ENCODE data around the gene RERE.

The RERE gene

DNA sequence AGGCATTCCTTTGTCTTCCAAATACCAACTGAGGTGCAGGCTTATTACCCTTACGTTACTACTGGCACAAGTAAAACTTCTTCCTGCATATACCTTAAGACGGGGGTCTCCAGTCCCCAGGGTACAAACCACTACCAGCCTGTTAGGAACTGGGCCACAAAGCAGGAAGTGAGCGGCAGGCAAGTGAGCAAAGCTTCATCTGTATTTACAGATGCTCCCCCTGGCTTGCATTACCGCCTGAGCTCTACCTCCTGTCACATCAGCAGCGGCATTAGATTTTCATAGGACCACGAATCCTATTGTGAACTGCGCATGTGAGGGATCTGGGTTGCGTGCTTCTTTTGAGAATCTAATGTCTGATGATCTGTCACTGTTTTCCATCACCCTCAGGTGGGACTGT lies 386.4 kb downstream of the RERE start:
- no peaks in the 10 kb centered on the region for H3K9me3 ChIP-seq (ENCODE audit: control insufficient read depth in 2 of 2, low read length in 2 of 2)
- peaks cover 0 to 6% of the 10 kb centered on the region in 2 donors for H3K36me3 ChIP-seq (ENCODE audit: control insufficient read depth in 2 of 2, insufficient read depth in 2 of 2, low read length in 2 of 2)
- no peaks in the 10 kb centered on the region for H3K27me3 ChIP-seq (ENCODE audit: control insufficient read depth in 2 of 2, insufficient read depth in 2 of 2, low read length in 2 of 2)
- H3K4me1 ChIP-seq (ENCODE audit: control insufficient read depth in 2 of 2, insufficient read depth in 2 of 2, low read length in 2 of 2), result peaks cover 0 to 8% of the 10 kb centered on the region in 2 donors
- H3K9ac ChIP-seq (ENCODE audit: low read depth in 1 of 2, low read length in 2 of 2), result no peak overlapping the region
- no peak overlapping the region for H3K4me3 ChIP-seq (ENCODE audit: low read length in 2 of 2)
- H3K27ac ChIP-seq (ENCODE audit: low read depth in 2 of 2, low read length in 2 of 2), result no peak overlapping the region

DNA sequence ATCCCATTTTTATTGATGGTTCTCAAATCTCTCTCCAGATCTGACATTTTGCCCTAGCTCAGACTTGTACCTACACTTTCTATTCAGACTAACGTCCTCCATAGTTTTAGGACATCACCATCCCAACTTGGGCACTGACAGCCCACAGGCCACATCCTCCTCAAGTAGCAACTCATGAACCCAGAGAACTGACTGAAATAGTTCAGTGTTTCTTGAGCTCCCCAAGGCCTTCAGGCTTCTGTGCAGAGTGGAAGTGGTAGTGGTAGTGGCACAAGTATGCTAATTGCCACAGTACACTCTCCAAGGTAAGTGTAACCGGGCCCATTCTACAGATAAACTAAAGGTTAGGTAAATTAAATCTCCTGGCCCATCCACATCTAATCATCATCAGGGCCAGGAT lies 387.0 kb downstream of the RERE start:
- Histone ChIP-seq H3K27me3 (ENCODE audit: control insufficient read depth in 2 of 2, insufficient read depth in 2 of 2, low read length in 2 of 2) (no peaks in the 10 kb centered on the region), H3K36me3 (ENCODE audit: control insufficient read depth in 2 of 2, insufficient read depth in 2 of 2, low read length in 2 of 2) (peaks cover 0 to 6% of the 10 kb centered on the region in 2 donors), H3K4me3 (ENCODE audit: low read length in 2 of 2) (no peak overlapping the region), H3K9me3 (ENCODE audit: control insufficient read depth in 2 of 2, low read length in 2 of 2) (no peaks in the 10 kb centered on the region), H3K4me1 (ENCODE audit: control insufficient read depth in 2 of 2, insufficient read depth in 2 of 2, low read length in 2 of 2) (peaks cover 2 to 9% of the 10 kb centered on the region in 2 donors), H3K27ac (ENCODE audit: low read depth in 2 of 2, low read length in 2 of 2) (no peak overlapping the region), H3K9ac (ENCODE audit: low read depth in 1 of 2, low read length in 2 of 2) (no peak overlapping the region)

DNA sequence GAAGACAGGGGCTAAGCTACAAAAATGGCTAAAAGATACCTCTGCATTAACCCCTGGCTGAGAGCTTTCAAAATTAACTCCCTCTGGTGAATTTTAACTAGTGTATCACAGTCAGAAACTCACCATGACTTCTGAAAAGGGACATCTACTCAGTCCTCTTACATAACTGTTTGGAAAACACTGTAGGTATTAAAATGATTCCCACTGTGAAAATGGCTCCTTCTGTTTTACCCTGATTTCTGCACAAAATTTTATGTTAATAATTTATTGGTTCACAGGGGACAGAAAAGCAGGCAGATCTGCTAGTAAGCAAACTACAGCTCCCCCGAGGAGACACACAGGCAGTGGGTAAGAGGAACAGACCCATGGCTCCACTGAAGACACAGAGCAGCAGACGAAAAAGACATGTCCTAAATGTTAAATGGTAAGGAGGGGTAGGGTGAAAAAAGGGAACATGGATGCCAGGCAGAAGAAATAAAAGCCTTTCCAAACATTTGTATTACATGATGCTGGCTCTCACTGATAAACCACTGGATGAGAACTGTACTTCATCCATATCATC lies 387.8 kb downstream of the RERE start:
- H3K9ac ChIP-seq (ENCODE audit: low read depth in 1 of 2, low read length in 2 of 2), result no peak overlapping the region
- peaks cover 10 to 18% of the 10 kb centered on the region in 2 donors for H3K4me1 ChIP-seq (ENCODE audit: control insufficient read depth in 2 of 2, insufficient read depth in 2 of 2, low read length in 2 of 2)
- H3K9me3 ChIP-seq (ENCODE audit: control insufficient read depth in 2 of 2, low read length in 2 of 2), result no peaks in the 10 kb centered on the region
- H3K27me3 ChIP-seq (ENCODE audit: control insufficient read depth in 2 of 2, insufficient read depth in 2 of 2, low read length in 2 of 2), result no peaks in the 10 kb centered on the region
- no peak overlapping the region for H3K4me3 ChIP-seq (ENCODE audit: low read length in 2 of 2)
- H3K36me3 ChIP-seq (ENCODE audit: control insufficient read depth in 2 of 2, insufficient read depth in 2 of 2, low read length in 2 of 2), result peaks cover 0 to 6% of the 10 kb centered on the region in 2 donors
- H3K27ac ChIP-seq (ENCODE audit: low read depth in 2 of 2, low read length in 2 of 2), result no peak overlapping the region

DNA sequence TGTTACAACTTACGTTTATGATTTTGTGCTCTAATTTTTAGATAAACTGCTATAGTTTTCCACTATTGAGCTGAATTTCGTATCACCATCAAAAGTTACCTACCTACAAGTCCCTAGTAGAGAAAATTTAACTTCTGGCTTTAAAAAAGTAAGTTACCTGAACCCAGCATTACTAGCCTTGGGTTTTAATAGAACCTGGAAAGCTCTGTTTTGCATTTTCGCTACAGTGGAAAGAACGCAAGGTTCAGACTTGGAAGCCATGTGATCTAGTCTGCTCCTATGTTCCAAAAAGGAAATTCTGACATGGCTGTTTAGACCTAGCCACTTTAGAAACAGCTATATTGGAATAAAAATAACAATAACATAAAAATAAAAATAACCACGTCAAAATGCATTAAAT lies 389.0 kb downstream of the RERE start:
- Histone ChIP-seq H3K36me3 (ENCODE audit: control insufficient read depth in 2 of 2, insufficient read depth in 2 of 2, low read length in 2 of 2) (peaks cover 0 to 6% of the 10 kb centered on the region in 2 donors), H3K27ac (ENCODE audit: low read depth in 2 of 2, low read length in 2 of 2) (no peak overlapping the region), H3K4me1 (ENCODE audit: control insufficient read depth in 2 of 2, insufficient read depth in 2 of 2, low read length in 2 of 2) (peaks cover 16 to 24% of the 10 kb centered on the region in 2 donors), H3K9me3 (ENCODE audit: control insufficient read depth in 2 of 2, low read length in 2 of 2) (no peaks in the 10 kb centered on the region), H3K9ac (ENCODE audit: low read depth in 1 of 2, low read length in 2 of 2) (no peak overlapping the region), H3K27me3 (ENCODE audit: control insufficient read depth in 2 of 2, insufficient read depth in 2 of 2, low read length in 2 of 2) (no peaks in the 10 kb centered on the region), H3K4me3 (ENCODE audit: low read length in 2 of 2) (no peak overlapping the region)

DNA sequence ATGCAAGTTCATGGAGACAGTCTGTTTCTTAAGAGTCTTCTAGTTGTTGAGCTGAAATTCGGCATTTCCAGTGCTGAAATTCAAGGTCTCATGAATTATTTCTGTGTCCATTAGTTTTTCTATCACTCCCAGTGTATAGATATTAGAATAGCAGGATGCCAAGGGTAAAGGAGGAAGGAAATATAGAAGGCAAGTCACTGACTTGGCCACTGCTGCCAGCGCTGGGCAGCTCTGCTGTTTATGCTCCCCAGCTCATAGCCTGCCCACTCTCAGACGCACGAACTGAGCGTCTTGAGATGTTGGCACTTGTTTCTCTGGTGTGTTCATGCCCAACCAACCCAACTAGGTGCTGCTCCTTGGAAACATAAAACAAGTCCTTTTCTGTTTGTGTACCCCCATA lies 389.5 kb downstream of the RERE start:
- H3K27ac ChIP-seq (ENCODE audit: low read depth in 2 of 2, low read length in 2 of 2), result peak overlapping the region; percentile 3 to 50
- peaks cover 0 to 6% of the 10 kb centered on the region in 2 donors for H3K36me3 ChIP-seq (ENCODE audit: control insufficient read depth in 2 of 2, insufficient read depth in 2 of 2, low read length in 2 of 2)
- peaks cover 16 to 24% of the 10 kb centered on the region in 2 donors for H3K4me1 ChIP-seq (ENCODE audit: control insufficient read depth in 2 of 2, insufficient read depth in 2 of 2, low read length in 2 of 2)
- H3K4me3 ChIP-seq (ENCODE audit: low read length in 2 of 2), result no peak overlapping the region
- no peaks in the 10 kb centered on the region for H3K9me3 ChIP-seq (ENCODE audit: control insufficient read depth in 2 of 2, low read length in 2 of 2)
- no peaks in the 10 kb centered on the region for H3K27me3 ChIP-seq (ENCODE audit: control insufficient read depth in 2 of 2, insufficient read depth in 2 of 2, low read length in 2 of 2)
- no peak overlapping the region for H3K9ac ChIP-seq (ENCODE audit: low read depth in 1 of 2, low read length in 2 of 2)

DNA sequence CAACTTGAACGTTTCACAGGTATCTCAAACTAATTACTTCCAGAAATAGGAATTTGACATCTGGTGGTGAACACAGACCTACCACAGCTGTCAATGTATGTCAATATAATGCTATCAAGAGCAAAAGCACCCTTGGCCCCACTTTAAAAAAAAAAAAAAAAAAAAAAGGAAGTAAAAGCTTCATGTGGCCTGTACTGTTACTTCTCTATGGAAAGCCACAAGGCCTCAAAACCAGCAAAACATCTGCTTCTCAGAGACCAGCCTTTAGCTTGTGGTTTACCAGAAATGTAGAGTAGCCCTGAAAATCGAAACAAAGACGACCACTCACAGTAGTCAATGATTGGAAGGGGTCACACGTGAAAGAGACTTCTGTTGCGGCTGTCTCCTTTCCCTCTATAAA lies 389.9 kb downstream of the RERE start:
- H3K27ac ChIP-seq (ENCODE audit: low read depth in 2 of 2, low read length in 2 of 2), result peak overlapping the region; percentile 3 to 50
- H3K27me3 ChIP-seq (ENCODE audit: control insufficient read depth in 2 of 2, insufficient read depth in 2 of 2, low read length in 2 of 2), result no peaks in the 10 kb centered on the region
- H3K9ac ChIP-seq (ENCODE audit: low read depth in 1 of 2, low read length in 2 of 2), result no peak overlapping the region
- no peaks in the 10 kb centered on the region for H3K9me3 ChIP-seq (ENCODE audit: control insufficient read depth in 2 of 2, low read length in 2 of 2)
- no peak overlapping the region for H3K4me3 ChIP-seq (ENCODE audit: low read length in 2 of 2)
- peaks cover 16 to 24% of the 10 kb centered on the region in 2 donors for H3K4me1 ChIP-seq (ENCODE audit: control insufficient read depth in 2 of 2, insufficient read depth in 2 of 2, low read length in 2 of 2)
- peaks cover 0 to 6% of the 10 kb centered on the region in 2 donors for H3K36me3 ChIP-seq (ENCODE audit: control insufficient read depth in 2 of 2, insufficient read depth in 2 of 2, low read length in 2 of 2)

DNA sequence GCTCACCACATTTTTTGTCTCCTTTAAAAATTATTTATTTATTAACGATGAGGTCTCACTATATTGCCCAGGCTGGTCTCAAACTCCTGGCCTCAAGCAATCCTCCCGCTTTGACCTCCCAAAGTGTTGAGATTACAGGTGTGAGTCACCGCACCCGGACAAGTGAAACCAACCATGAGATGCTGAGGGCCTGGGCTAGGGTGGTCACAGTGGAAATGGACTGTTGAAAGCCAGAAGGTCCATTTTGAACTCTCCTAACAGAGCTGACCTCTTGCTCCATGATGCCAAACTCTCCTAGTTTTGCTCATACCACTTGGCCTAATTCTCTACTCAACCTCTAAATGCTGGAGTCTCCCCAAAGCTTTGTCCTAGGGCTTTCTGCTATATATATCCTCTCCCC lies 390.4 kb downstream of the RERE start:
- peaks cover 16 to 24% of the 10 kb centered on the region in 2 donors for H3K4me1 ChIP-seq (ENCODE audit: control insufficient read depth in 2 of 2, insufficient read depth in 2 of 2, low read length in 2 of 2)
- H3K36me3 ChIP-seq (ENCODE audit: control insufficient read depth in 2 of 2, insufficient read depth in 2 of 2, low read length in 2 of 2), result peaks cover 0 to 6% of the 10 kb centered on the region in 2 donors
- H3K4me3 ChIP-seq (ENCODE audit: low read length in 2 of 2), result no peak overlapping the region
- no peak overlapping the region for H3K27ac ChIP-seq (ENCODE audit: low read depth in 2 of 2, low read length in 2 of 2)
- no peaks in the 10 kb centered on the region for H3K27me3 ChIP-seq (ENCODE audit: control insufficient read depth in 2 of 2, insufficient read depth in 2 of 2, low read length in 2 of 2)
- no peak overlapping the region for H3K9ac ChIP-seq (ENCODE audit: low read depth in 1 of 2, low read length in 2 of 2)
- no peaks in the 10 kb centered on the region for H3K9me3 ChIP-seq (ENCODE audit: control insufficient read depth in 2 of 2, low read length in 2 of 2)

DNA sequence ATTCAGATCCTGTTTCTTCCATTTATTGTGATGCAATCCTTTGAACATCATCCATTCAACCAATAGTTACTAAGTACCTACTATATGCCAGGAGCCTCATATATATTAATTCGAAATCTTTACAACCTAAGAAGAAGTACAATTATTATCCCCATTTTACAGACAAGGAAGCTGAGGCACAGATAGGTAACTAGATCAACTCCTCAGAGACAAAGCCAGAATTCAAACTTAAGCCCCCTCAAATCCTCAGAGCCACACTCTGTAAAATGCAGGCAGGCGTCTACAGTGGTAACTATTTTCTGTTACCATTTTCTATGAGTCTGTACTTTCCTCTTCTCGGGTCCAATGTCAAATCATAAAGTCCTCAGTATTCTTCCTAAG lies 391.7 kb downstream of the RERE start:
- Histone ChIP-seq H3K36me3 (ENCODE audit: control insufficient read depth in 2 of 2, insufficient read depth in 2 of 2, low read length in 2 of 2) (peaks cover 0 to 3% of the 10 kb centered on the region in 2 donors), H3K9ac (ENCODE audit: low read depth in 1 of 2, low read length in 2 of 2) (no peak overlapping the region), H3K27me3 (ENCODE audit: control insufficient read depth in 2 of 2, insufficient read depth in 2 of 2, low read length in 2 of 2) (no peaks in the 10 kb centered on the region), H3K9me3 (ENCODE audit: control insufficient read depth in 2 of 2, low read length in 2 of 2) (no peaks in the 10 kb centered on the region), H3K27ac (ENCODE audit: low read depth in 2 of 2, low read length in 2 of 2) (peak overlapping the region in 1 of 2 donors; percentile 97), H3K4me3 (ENCODE audit: low read length in 2 of 2) (no peak overlapping the region), H3K4me1 (ENCODE audit: control insufficient read depth in 2 of 2, insufficient read depth in 2 of 2, low read length in 2 of 2) (peaks cover 21 to 24% of the 10 kb centered on the region in 2 donors)

DNA sequence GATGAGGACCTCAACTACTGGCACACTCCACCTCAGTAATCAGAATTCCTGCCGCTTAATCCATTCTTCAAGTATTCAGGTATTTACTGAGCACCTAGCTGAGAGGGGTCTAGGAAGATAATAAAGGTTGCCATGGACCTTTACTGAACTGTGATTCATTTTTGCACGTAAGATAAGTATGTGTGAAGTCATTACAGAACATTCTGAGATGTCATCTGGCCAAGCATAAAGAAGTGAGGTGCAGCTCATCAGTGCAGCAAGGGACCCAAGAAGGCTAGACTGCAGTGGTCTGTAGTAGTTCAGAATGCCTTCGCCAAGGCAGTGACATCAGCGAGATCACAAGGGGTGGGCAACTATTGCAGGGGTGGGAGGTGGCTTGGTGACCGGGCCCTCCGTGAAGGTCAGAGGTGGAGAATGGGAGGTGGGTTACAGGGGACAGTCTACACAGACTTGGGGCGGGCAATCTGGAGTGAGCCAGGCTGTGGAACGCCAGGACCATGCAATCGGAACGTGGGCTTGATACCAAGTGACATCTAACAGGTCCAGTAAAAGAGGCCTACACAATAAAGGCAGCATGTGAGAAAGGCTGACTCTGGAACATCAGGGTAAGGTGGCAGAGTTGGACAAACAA lies 392.2 kb downstream of the RERE start:
- Histone ChIP-seq H3K9me3 (ENCODE audit: control insufficient read depth in 2 of 2, low read length in 2 of 2) (no peaks in the 10 kb centered on the region), H3K36me3 (ENCODE audit: control insufficient read depth in 2 of 2, insufficient read depth in 2 of 2, low read length in 2 of 2) (no peaks in the 10 kb centered on the region), H3K4me1 (ENCODE audit: control insufficient read depth in 2 of 2, insufficient read depth in 2 of 2, low read length in 2 of 2) (peaks cover 25 to 29% of the 10 kb centered on the region in 2 donors), H3K9ac (ENCODE audit: low read depth in 1 of 2, low read length in 2 of 2) (peak overlapping the region; percentile 4 to 83), H3K27ac (ENCODE audit: low read depth in 2 of 2, low read length in 2 of 2) (peak overlapping the region; percentile 97), H3K27me3 (ENCODE audit: control insufficient read depth in 2 of 2, insufficient read depth in 2 of 2, low read length in 2 of 2) (no peaks in the 10 kb centered on the region), H3K4me3 (ENCODE audit: low read length in 2 of 2) (peak overlapping the region; percentile 69 to 77)

DNA sequence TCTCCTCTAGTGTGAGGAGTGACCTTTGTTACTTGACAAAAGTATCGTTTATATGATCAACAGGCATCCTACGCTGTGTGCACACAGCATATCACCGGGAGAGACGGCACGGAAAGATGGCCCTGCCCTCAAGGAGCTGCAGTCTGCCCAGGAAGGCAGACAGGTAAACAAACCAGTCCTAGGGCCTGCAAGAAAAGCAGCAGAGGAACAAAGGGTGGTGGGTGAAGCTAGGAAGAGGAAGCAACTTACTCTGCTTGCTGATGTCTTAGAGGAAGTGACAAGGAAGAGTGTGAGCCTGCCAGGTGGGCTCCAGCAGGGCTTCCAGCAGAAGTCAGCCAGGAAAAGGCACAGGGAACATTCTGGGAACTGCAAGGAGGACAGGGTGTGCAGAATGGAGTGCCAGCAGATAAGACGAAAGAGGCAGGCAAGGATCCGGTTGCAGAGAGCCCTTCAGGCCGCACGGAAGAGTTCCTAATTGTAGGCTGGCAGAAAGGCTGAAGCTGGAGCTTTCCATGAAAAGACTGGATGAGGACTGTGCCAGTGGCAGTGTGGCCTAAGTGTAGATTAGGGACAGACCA lies 392.8 kb downstream of the RERE start:
- peak overlapping the region; percentile 82 to 83 for H3K9ac ChIP-seq (ENCODE audit: low read depth in 1 of 2, low read length in 2 of 2)
- no peaks in the 10 kb centered on the region for H3K27me3 ChIP-seq (ENCODE audit: control insufficient read depth in 2 of 2, insufficient read depth in 2 of 2, low read length in 2 of 2)
- H3K4me3 ChIP-seq (ENCODE audit: low read length in 2 of 2), result peak overlapping the region; percentile 69 to 77
- H3K9me3 ChIP-seq (ENCODE audit: control insufficient read depth in 2 of 2, low read length in 2 of 2), result no peaks in the 10 kb centered on the region
- peaks cover 32 to 35% of the 10 kb centered on the region in 2 donors for H3K4me1 ChIP-seq (ENCODE audit: control insufficient read depth in 2 of 2, insufficient read depth in 2 of 2, low read length in 2 of 2)
- peaks cover 2 to 5% of the 10 kb centered on the region in 2 donors for H3K36me3 ChIP-seq (ENCODE audit: control insufficient read depth in 2 of 2, insufficient read depth in 2 of 2, low read length in 2 of 2)
- peak overlapping the region; percentile 97 for H3K27ac ChIP-seq (ENCODE audit: low read depth in 2 of 2, low read length in 2 of 2)
